ENCODE data around the gene ZKSCAN8.
A peak's percentile ranks its signal among the peaks of the same experiment; 100 is the strongest.

Gene ZKSCAN8

GRCh38 chr6:28139860-28140543, 1.7 kb upstream of the ZKSCAN8 start:
- DNase-seq (ENCODE audit: low spot score), result no peak

GRCh38 chr6:28140616-28141015, 1.1 kb upstream of the ZKSCAN8 start:
- no peak for DNase-seq (ENCODE audit: low spot score)

- DNase-seq (ENCODE audit: low spot score), result no peak
These were observed 763 bp downstream of the ZKSCAN8 start for GRCh38 chr6:28142446-28142845.

- DNase-seq (ENCODE audit: low spot score), result no peak
These were observed 3.5 kb downstream of the ZKSCAN8 start for GRCh38 chr6:28145231-28145630.

GRCh38 chr6:28152531-28152930, 10.8 kb downstream of the ZKSCAN8 start:
- no peak for DNase-seq (ENCODE audit: low spot score)

GRCh38 chr6:28153546-28153945, 11.9 kb downstream of the ZKSCAN8 start:
- DNase-seq (ENCODE audit: low spot score), result no peak

GRCh38 chr6:28154357-28154756, 12.7 kb downstream of the ZKSCAN8 start:
- no peak for DNase-seq (ENCODE audit: low spot score)

- DNase-seq (ENCODE audit: low spot score), result no peak
These were observed 16.6 kb downstream of the ZKSCAN8 start for GRCh38 chr6:28158318-28158717.

- DNase-seq (ENCODE audit: low spot score), result no peak
These were observed 17.4 kb downstream of the ZKSCAN8 start for GRCh38 chr6:28159029-28159607.

GRCh38 chr6:28160233-28160632, 18.6 kb downstream of the ZKSCAN8 start:
- DNase-seq (ENCODE audit: low spot score), result no peak

GRCh38 chr6:28161410-28162079, 19.9 kb downstream of the ZKSCAN8 start:
- DNase-seq (ENCODE audit: low spot score), result peak; percentile 86

- no peak for DNase-seq (ENCODE audit: low spot score)
These were observed 23.9 kb downstream of the ZKSCAN8 start for GRCh38 chr6:28165563-28165962.

GRCh38 chr6:28167068-28167467, 25.4 kb downstream of the ZKSCAN8 start:
- no peak for DNase-seq (ENCODE audit: low spot score)

- DNase-seq (ENCODE audit: low spot score), result no peak
These were observed 26.2 kb downstream of the ZKSCAN8 start for GRCh38 chr6:28167926-28168325.

GRCh38 chr6:28171271-28171670, 29.6 kb downstream of the ZKSCAN8 start:
- DNase-seq (ENCODE audit: low spot score), result no peak

GRCh38 chr6:28172006-28172405, 30.3 kb downstream of the ZKSCAN8 start:
- no peak for DNase-seq (ENCODE audit: low spot score)

GRCh38 chr6:28176373-28176772, 34.7 kb downstream of the ZKSCAN8 start:
- no peak for DNase-seq (ENCODE audit: low spot score)

GRCh38 chr6:28182255-28182654, 40.6 kb downstream of the ZKSCAN8 start:
- no peak for DNase-seq (ENCODE audit: low spot score)

- DNase-seq (ENCODE audit: low spot score), result no peak
These were observed 46.7 kb downstream of the ZKSCAN8 start for GRCh38 chr6:28188111-28188979.

GRCh38 chr6:28200020-28200419, 58.3 kb downstream of the ZKSCAN8 start:
- DNase-seq (ENCODE audit: low spot score), result no peak

- DNase-seq (ENCODE audit: low spot score), result no peak
These were observed 61.5 kb downstream of the ZKSCAN8 start for GRCh38 chr6:28203201-28203600.

GRCh38 chr6:28205879-28206278, 64.2 kb downstream of the ZKSCAN8 start:
- no peak for DNase-seq (ENCODE audit: low spot score)
